HG03457 (cell line): ENCODE results near the gene ABHD17A.
"Not testable (repeated sequence)": the region's sequence is repeated elsewhere in the genome, so short reads cannot be mapped to it uniquely, and the experiment has no call there.

Source experiments
- ATAC-seq: cut with Tn5 transposase; IDR thresholded peaks from one replicate; pipeline ENCODE4 v1.9.1; 2021; ENCODE audit warnings: moderate number of reproducible peaks; ENCODE audit not compliant: unreplicated experiment

The ABHD17A gene

GRCh38 chr19:1911098-1911497 lies 25.8 kb upstream of the ABHD17A start:
- ATAC-seq = no peak

GRCh38 chr19:1910177-1910576 lies 24.9 kb upstream of the ABHD17A start:
- no peak for ATAC-seq

GRCh38 chr19:1909761-1910080 lies 24.4 kb upstream of the ABHD17A start:
- ATAC-seq = no peak

- no peak for ATAC-seq
Observed at GRCh38 chr19:1908364-1908678, 23.0 kb upstream of the ABHD17A start.

- ATAC-seq = no peak
Observed at GRCh38 chr19:1907563-1908363, 22.5 kb upstream of the ABHD17A start.

- ATAC-seq = no peak
Observed at GRCh38 chr19:1906985-1907562, 21.8 kb upstream of the ABHD17A start.

- ATAC-seq = no peak
Observed at GRCh38 chr19:1905863-1906375, 20.6 kb upstream of the ABHD17A start.

- peak; percentile 50 for ATAC-seq
Observed at GRCh38 chr19:1905110-1905862, 20.0 kb upstream of the ABHD17A start, which contains the start of the genes ADAT3 and SCAMP4. TSS of gene ADAT3 (plus strand) at chr19:1905399. CDS start at chr19:1912048, 6,649 bp downstream. TSS of gene SCAMP4 (plus strand) at chr19:1905399. CDS start at chr19:1915020, 9,621 bp downstream.

GRCh38 chr19:1904860-1905109 lies 19.5 kb upstream of the ABHD17A start:
- ATAC-seq = no peak

GRCh38 chr19:1902923-1903322 lies 17.6 kb upstream of the ABHD17A start:
- ATAC-seq = no peak

- no peak for ATAC-seq
Observed at GRCh38 chr19:1901940-1902404, 16.7 kb upstream of the ABHD17A start.

- no peak for ATAC-seq
Observed at GRCh38 chr19:1896508-1896907, 11.2 kb upstream of the ABHD17A start.

- no peak for ATAC-seq
Observed at GRCh38 chr19:1893791-1894190, 8.5 kb upstream of the ABHD17A start.

GRCh38 chr19:1889907-1890306 lies 4.6 kb upstream of the ABHD17A start:
- no peak for ATAC-seq

- ATAC-seq = no peak
Observed at GRCh38 chr19:1888385-1888784, 3.1 kb upstream of the ABHD17A start.

- ATAC-seq = not testable (repeated sequence)
Observed at GRCh38 chr19:1886360-1886759, 1.1 kb upstream of the ABHD17A start.

GRCh38 chr19:1884719-1885334 lies 469 bp downstream of the ABHD17A start:
- ATAC-seq = no peak

GRCh38 chr19:1884291-1884718 lies 991 bp downstream of the ABHD17A start:
- ATAC-seq = no peak

GRCh38 chr19:1883784-1884183 lies 1.5 kb downstream of the ABHD17A start:
- ATAC-seq = no peak

GRCh38 chr19:1882786-1883692 lies 2.3 kb downstream of the ABHD17A start:
- no peak for ATAC-seq
